GM19438 (cell line): ENCODE data around the gene OR2T34.
"Not testable (repeated sequence)": the region's sequence is repeated elsewhere in the genome, so short reads cannot be mapped to it uniquely, and the experiment has no call there.

Experiments
- ATAC-seq: cut with Tn5 transposase; IDR thresholded peaks from one replicate; pipeline ENCODE4 v1.9.1; 2021; ENCODE audit warnings: low read depth; ENCODE audit not compliant: unreplicated experiment

OR2T34 gene

GRCh38 chr1:248574657-248575056, at the start of gene OR2T34:
OR2T34 (minus strand) TSS chr1:248574757; CDS start chr1:248574757, 0 bp downstream.
- not testable (repeated sequence) for ATAC-seq

GRCh38 chr1:248622570-248623001, 48.0 kb upstream of the OR2T34 start:
- peak; percentile 91 for ATAC-seq

- ATAC-seq: no peak
Observed at GRCh38 chr1:248621770-248622169, 47.2 kb upstream of the OR2T34 start.

- ATAC-seq: no peak
Observed at GRCh38 chr1:248618878-248619277, 44.3 kb upstream of the OR2T34 start.

GRCh38 chr1:248618119-248618518, 43.6 kb upstream of the OR2T34 start:
- no peak for ATAC-seq

- ATAC-seq: no peak
Observed at GRCh38 chr1:248613742-248614141, 39.2 kb upstream of the OR2T34 start.

- no peak for ATAC-seq
Observed at GRCh38 chr1:248611883-248612414, 37.4 kb upstream of the OR2T34 start.

GRCh38 chr1:248610301-248610700, 35.7 kb upstream of the OR2T34 start:
- ATAC-seq: no peak

GRCh38 chr1:248599396-248599795, 24.8 kb upstream of the OR2T34 start:
- no peak for ATAC-seq

GRCh38 chr1:248597589-248597988, 23.0 kb upstream of the OR2T34 start, which contains the start of gene OR2T10:
OR2T10 (minus strand) TSS chr1:248597700; CDS start chr1:248593768, 3,932 bp downstream.
- ATAC-seq: no peak

- ATAC-seq: no peak
Observed at GRCh38 chr1:248596615-248597014, 22.1 kb upstream of the OR2T34 start.

- ATAC-seq: no peak
Observed at GRCh38 chr1:248593226-248593625, 18.7 kb upstream of the OR2T34 start.

- ATAC-seq: no peak
Observed at GRCh38 chr1:248592655-248593054, 18.1 kb upstream of the OR2T34 start.

- no peak for ATAC-seq
Observed at GRCh38 chr1:248590055-248590454, 15.5 kb upstream of the OR2T34 start.

- no peak for ATAC-seq
Observed at GRCh38 chr1:248589334-248589733, 14.8 kb upstream of the OR2T34 start.

- ATAC-seq: no peak
Observed at GRCh38 chr1:248585266-248585665, 10.7 kb upstream of the OR2T34 start.

- no peak for ATAC-seq
Observed at GRCh38 chr1:248576260-248576980, 1.9 kb upstream of the OR2T34 start.

GRCh38 chr1:248573856-248574255, 701 bp downstream of the OR2T34 start:
- ATAC-seq: not testable (repeated sequence)

GRCh38 chr1:248572049-248572448, 2.5 kb downstream of the OR2T34 start:
- peak; percentile 94 for ATAC-seq

GRCh38 chr1:248570811-248571210, 3.7 kb downstream of the OR2T34 start:
- not testable (repeated sequence) for ATAC-seq

GRCh38 chr1:248569049-248569448, 5.5 kb downstream of the OR2T34 start:
- ATAC-seq: not testable (repeated sequence)
